Right forelimb (tissue), 1 donor: ENCODE results near the gene DDI1.

Experiments
- DNase-seq: peaks from one replicate; pipeline ENCODE4 v3.0.0-alpha.2; 2018

Gene DDI1

DNA sequence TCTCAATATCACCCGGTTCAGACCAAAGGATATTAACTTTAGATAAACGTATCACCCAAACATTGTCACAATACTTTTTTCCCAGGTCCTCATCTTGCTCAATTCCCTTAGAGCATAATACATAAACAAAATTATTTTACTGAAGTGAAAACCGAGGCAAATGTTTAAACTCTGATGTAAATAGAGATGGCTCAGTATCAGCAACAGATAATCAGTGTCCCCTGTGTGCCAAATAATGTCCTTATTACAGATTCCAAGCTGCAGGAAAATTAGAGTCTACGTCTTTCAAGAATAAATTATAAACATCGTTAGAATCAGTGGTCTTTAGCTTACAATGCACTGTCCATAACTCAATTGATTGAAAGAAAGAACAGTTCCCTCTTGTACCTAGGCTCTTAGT, 50.2 kb downstream of the DDI1 start:
- no peak for DNase-seq
